CD4-positive, alpha-beta T cell treated with Interleukin-4 for 4 hours (primary cell): ENCODE measurements around the gene IL17RD.
A peak's percentile ranks its signal among the peaks of the same experiment; 100 is the strongest.

ENCODE experiments used
- DNase-seq: peaks from one replicate; pipeline ENCODE4 v3.0.0-alpha.2; 2020

The IL17RD gene

DNA sequence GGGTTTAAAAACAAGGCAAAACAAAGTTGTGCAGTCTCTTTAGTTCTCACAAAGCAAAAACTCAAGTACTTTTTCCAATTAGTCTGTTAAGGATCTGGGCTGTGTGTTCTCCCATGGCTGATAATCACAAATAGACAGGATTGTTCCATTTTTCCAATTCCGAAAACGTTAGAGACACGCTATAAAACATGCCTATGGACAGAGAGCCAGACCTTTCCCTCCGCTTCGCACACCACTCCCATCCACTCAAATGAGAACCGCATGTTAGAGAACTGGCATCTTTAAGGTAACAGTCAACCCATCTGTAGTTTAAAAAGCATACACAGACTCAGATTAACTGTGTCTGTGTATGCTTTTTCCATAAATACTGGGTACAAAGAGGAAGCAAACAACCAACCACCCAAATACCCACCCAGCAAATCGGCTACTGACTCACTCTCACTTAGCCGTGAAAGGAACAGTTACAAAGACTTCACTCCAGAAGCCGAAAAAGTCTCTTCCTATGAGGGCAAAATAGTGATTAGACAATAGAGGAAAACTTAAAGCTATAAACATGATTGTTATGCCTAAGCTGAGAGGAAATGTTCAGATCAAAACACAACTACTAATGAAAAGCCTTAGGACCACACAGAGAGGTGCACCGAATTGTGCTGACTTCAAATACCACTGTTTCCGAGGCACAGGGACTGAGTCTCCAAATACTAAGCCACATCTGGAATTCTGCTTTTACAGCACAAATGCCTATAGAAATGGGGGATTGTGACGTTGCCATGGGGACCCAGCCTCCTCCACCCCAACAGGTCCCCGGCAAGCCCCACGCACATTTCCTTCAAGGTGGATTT lies 36.1 kb downstream of the IL17RD start:
- no peak for DNase-seq

DNA sequence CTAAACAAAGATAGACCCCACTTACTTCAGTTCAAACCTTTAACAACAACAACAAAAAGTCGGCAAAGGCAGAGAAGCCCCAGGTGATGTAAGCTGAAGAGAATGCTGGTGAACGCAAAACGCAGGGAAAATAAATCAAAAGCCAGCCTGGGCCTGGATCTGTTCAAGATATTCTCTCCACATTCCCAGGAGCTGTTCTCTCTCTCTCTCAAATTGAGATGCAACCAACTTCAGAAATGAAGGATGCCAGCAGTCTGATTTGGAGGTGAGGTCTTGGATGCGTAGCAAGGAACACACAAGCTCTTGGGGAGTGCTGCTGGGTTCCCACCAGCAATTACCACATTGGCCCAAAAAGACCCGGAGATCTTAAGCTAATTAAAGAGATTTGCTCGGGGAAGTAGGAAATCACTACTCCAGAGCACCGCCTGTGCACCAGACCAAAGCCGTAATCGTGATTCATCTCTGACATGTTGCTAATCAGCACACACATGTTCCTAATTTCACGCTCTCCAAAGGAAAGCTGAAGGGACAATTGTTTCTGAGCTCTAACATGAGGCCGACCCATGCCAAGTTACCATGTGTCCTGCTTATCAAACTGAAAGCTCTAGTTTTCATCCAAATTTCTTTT lies 37.1 kb downstream of the IL17RD start:
- no peak for DNase-seq

DNA sequence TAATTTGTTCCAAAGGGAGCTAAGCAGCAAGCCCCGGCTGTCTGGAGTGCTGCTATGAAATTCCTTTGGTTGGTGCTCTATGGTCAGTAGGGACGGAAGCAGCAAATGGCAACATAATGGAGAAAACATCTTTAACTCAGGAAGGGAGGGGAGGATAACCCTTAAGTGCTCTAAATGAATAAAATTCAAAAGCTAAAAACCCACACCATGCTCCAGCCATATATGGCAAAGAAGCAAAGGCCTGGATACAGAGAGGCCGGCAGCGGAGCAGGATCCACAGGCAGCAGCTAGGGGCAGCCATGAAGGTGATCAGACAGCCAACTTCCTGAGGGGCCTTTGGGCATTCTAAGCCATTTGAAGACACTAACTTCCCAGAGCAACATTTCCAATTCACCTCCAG lies 38.9 kb downstream of the IL17RD start:
- no peak for DNase-seq

DNA sequence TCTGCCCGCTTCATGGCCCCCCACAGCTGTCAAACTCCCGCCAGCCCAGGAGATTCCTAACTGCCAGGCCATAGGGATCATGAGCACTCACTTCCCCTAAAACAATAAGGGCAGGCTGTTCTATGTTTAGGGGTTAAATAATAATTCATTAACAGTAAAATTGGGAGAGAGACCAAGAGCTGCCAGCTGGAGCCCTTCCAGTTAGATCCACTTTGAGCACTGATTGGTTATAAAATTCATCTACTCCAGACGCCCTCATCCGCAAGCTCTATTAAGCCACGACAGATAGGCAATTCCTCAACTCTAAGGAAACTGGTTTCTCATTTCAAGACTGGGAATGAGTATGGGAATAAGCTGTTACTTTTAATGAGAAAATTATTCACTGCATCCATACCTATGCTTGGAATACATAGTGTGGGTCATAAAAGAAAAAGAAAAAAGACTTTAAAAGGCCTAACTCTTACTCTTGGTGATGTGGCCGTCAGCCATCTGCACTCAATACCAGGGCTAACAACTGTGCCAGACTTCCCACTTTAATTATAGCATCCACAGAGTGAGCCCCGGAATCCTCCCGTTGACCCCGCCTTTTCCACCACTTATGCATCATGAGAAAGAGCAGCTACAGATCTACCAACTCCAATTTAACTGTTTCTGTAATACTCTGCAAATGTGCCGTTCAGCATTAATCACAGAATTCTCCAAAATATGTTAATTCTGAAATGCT lies 44.5 kb downstream of the IL17RD start:
- no peak for DNase-seq

DNA sequence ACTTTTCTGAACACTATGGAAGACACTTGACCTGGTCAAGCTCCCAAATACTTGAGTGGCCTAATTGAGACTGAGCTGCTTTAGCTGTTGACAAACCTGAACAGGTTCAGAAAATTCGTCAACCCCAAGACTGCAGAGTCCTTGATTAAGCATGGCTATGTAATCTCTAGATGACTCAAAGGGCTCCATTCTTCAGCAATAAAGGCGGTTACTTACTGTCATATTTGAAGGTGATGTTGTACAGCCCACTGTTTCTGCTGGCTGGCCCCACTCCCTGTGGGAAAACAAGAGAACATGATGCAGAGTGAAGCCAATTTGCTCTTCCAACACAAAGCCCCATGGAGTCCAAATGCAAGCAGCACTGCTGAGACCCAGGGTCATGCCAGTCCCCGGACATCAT lies 45.1 kb downstream of the IL17RD start:
- no peak for DNase-seq

DNA sequence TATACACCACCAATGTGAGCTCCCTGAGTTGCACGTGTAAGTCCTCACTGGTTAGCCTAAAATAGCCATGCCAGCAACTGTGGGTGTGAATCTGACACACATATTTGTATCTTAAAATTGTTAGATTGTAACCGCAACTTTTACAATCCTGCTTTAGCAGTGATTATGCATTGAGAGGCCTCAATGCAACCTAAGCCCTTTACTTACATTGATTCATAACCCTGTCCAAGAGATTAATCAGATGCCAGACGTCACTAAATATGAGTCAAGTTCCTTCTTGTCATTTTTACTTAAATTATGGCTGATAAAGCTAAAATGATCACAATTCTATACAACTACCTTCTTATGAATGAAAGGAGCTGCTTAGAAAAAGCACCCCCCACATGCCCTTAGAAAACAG lies 46.9 kb downstream of the IL17RD start:
- no peak for DNase-seq

DNA sequence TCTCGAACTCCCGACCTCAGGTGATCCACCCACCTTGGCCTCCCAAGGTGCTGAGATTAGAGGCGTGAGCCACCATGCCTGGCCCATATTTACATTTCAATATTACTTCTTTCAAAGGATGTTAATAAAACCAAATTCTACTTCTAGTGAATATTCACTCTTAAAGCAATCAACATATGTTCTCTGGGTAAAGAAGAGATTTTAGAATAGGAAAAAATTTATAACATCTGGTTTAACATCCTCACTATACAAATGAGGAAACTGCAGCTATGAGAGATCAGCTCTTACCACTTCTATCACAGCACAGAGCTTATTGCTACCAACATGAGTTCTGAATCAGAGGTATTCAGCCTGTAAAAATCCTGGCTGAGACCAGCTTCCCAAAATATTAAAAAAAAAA lies 48.7 kb downstream of the IL17RD start:
- DNase-seq = no peak

DNA sequence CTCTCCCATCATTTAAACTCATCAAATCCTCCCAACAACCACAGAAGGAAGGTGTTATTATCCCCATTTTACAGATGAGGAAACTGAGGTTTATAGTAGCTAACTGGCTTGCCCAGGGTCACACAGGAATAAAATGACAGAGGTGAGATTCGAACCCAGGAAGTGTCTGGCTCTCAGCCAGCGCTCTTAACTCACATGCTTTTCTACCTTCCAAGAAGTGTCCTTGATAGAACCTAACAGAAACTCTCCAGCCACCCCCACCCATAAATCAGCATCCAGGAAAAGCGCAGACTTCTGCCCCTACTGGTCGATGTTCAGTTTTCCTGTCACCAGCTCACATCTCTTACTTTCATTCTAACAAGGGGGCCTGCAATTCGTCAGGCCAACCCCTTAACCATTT lies 52.9 kb downstream of the IL17RD start:
- no peak for DNase-seq

DNA sequence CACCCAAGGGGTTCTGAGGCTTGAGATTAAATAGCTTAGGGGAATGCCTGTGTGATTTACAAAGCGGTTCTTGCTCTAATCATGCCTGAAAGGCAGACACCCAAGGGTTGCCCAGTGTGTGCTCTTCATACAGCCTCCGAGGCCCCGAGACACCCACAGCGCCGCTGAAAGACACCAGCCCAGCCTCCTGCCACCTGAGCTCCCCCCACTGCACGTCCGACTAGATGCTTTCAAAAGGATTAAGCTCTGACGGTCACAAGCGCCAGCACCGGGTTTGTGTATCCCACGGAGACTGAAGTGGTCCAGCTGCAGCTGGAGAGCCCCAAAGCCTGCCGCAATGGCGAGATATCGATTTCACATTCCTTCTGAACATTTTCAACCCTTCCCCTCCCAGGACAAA lies 54.4 kb downstream of the IL17RD start:
- no peak for DNase-seq

DNA sequence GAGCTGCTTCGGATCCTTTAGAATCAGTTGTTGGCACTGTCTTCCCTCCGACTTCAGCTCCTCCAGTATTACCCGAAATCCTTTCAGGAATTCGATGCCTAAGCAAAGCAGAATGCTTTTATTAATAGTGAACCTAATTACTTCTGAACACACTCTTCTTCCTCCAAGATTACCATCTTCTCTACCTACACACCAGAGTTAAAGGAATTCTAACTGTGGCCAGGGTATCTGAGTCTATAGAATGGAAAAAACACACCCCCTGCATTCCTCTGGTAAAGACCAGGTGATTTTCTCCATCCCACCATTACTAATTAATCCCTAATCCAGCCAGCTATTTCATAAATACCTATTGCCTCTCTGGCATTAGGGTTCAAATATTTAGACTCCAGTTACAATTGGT lies 54.9 kb downstream of the IL17RD start:
- no peak for DNase-seq

DNA sequence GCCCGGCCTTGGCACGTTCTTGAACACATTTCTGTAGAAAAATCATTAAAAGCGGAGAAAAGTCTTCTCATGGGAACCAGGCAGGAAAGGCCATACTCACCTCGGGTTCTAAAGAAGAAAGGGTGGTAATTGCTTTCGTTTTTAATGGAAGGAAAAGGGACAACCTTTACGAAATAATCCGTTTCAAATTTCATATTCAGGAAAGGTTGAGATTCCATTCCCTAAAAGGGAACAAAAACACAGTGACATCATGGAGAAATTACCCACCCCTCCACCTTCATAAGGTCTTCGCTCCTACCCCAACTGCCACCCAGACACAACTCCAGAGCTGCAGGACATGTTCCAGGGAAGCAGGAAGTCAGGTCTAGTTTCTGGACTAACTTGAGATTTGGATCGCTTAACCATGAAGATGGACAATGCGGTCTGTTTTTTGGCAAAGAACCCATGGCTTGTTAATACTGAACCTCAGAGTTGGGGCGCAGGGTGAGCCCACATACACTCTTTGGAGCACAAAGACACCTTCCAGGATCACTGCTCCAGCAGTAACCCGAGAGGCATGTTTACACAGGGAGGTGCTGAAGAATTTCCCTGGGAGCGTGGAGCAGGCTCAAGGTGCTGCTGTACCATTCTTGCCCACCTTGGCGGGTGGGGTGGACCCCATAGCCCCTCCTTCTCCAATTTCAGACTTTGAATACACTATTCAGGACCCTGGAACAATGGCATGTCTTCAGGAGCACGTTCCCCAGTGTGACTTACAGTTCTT lies 55.5 kb downstream of the IL17RD start:
- DNase-seq = no peak

DNA sequence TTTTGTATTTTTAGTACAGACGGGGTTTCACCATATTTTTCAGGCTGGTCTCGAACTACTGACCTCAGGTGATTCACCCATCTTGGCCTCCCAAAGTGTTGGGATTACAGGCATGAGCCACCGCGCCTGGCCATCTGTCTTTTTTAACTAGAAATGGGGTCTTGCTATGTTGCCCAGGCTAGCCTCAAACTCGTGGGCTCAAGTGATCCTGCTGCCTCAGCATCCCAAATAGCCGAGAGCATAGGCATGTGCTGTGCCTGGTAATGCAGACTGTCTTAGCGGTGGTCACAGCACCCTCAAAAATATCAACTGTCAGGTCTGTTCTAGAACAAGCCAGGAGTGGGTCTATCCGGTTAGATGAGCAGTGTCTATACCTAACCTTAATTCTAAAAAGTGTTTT lies 56.5 kb downstream of the IL17RD start:
- DNase-seq = no peak

DNA sequence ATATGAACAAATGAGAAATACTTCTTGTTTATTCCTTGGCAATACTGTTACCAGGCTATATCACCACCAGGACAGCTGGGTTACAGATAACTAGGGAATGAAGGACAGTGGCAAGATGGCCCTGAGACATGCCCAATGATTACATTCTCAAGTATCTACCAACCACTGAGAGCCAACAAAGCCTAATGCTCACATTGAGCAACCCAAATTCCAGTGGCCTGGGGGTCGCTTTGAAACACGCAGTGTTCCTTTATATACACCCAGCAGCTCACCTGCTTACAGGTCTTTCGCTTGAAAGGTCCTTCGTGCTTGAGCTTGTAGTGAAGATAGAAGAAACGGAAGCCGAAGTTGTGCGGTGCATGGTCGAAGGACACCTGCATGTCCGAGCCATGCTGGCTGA lies 59.6 kb downstream of the IL17RD start:
- DNase-seq = no peak

DNA sequence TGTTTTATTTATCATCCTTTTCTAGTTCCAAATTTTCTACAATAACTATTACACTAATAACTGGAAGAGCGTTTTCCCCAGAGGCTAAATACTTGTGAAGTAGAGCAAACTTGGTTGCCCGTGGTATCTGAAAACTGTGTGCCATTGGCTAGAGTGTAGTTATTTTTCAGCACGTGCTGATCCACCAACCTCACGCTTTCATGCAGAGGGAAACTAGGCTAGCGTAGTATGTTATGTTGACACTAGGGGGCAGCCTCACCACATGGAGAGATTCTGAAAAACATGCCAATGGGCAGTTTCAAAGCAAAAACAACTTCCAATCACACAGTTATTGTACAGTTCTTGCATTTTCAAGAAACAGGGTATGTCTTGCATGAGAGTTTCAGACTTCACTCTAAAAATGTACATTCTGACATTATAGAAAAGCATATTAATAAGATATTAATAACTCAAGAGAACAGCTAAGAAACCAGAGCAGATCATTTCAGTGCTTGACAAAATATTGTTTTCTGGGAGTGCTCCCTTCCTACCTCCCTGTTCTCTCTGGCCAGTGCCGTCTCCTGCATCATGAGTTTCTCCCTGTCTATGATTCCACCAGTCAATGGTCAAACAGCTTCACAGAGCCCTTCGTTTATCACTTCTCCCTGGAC lies 65.0 kb downstream of the IL17RD start:
- peak; percentile 62 for DNase-seq

DNA sequence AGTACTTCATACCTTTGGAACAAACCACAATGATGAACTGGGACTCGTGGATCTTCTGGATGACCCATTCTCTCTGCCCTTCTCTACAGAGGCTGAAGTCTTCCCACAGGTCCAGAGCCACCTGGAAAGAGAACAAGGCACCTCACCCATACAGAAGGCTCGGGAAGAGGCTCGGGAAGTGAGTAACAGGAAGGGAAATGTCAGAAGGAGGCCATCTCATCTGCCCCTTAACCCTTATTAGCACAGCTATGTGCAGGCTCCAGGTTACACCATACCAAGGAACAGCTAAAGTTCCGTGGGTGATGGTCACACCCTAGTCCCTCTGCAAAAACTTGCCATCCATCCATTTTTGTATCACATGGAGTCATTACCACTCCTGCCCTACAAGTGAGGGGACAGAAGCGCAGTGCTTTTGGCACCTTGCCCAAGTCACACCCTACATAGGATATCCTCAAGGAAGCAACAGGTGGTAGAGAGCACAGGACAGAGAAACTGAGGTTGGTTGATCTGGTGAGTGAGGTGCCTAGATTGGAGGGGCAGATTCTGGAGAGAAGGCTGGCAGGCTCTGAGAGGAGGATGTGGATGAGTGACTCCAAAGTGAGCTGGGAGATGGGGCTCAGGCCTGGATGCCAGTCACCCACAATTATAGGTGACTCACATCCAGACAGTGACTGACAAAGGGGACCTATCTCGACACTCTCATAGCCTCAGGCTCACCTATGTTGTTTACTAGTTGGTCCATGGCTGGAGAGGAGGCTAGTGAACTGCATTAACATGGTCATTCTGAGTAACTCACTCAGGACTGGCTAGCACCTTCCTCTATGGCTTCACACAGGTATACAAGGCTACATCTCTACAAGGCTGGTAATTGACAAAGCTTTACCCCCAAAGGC lies 66.5 kb downstream of the IL17RD start:
- no peak for DNase-seq

DNA sequence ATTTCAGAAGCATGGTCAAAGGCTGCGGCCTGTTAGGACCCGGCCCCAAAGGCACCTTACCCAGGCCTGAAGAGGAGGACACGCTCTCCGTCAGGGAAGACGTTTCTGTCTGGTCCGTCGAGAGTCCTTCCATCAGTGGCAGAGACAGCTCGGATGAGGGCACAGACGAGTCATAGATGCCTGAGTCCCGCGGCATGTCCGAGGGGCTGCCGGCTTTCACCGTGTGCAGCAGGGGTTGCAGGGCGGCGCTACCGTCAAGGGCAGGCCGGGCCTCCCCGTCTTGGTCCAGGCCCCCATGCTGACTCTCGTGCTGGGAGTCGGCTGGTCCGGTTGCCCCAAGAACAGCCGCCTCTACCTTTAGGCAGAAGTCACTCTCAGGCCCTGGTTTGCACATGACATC lies 67.6 kb downstream of the IL17RD start:
- DNase-seq = no peak

DNA sequence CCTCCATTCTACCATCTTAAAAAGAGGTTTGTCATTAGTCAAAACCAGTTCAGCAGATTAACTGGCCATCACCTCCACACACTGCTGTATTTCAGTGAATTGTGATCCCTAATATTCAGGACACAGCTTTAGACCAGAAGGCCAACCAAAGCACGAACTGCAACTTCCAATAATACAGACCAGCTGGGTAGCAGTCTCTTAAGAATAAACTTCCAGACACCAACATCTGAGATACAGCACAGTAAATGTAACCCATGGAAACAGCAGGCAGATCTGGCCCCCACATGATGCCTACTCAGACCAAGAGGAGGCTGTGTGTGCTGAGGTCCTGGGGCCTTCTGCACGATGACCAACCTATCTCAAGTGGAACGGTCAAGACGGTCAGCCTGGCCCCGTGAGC lies 69.8 kb downstream of the IL17RD start:
- no peak for DNase-seq

DNA sequence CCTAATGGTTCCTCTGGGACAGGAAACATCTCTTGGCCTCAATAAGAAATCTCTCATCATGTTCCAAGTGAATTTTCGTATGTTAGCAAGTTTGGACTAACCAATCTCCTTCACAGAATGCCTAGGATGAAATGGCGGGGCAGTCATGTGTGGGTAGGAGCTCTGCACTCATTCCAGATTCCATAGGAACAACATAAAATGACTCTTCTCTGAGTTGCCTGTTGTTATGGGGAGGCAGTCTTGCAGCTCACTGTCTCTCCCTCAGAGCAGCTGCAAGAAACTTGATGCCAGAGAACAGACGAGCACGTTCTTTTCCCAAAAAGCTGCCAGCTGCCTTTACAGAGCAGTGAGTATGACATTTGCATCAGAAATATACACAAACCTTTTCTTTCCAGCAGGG lies 70.6 kb downstream of the IL17RD start:
- DNase-seq = no peak

DNA sequence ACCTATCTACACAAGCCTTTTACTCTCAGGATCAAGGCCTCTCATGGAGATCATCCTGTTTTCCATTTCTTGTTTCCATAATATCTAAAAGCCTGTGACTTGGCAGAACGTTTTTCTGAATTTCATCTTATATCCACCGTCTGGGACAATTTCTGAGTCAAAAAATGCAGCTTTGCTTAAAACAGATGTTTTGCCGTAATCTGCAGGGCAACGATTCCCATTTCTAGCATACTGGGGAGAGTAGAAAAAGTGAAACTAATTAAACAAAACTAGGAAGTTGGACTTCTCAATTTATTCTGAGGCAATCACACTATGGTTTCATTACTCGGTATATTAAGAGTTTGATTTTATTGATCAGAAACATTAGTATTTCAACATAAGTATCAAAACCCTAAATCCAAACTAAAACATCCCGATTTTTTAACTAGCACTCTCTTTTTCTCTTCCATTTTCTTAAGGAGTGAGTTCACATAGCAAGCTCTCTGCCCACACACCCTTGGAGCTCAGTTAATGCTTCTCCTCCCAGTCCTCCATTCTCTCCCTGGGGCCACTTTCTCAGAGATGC lies 71.1 kb downstream of the IL17RD start:
- DNase-seq = no peak

DNA sequence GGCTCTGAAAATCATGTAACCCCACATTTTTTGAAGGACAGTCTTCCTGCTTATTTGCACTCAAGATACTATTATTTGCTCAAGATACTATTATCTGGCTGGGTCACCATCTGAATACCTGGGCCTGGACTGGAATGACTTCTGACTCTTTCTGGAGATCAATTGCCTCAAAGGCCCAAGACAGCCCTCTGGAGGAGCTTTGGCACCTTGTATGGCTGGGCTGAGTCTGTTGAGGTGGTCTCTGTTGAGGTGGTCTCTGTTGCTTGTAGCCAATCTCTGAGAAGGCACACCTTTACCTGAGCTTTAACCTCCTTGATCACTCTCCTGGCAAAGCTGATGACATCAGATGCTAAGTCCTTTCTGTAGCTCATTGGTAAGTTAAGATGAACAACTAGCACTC lies 71.7 kb downstream of the IL17RD start:
- DNase-seq = no peak

DNA sequence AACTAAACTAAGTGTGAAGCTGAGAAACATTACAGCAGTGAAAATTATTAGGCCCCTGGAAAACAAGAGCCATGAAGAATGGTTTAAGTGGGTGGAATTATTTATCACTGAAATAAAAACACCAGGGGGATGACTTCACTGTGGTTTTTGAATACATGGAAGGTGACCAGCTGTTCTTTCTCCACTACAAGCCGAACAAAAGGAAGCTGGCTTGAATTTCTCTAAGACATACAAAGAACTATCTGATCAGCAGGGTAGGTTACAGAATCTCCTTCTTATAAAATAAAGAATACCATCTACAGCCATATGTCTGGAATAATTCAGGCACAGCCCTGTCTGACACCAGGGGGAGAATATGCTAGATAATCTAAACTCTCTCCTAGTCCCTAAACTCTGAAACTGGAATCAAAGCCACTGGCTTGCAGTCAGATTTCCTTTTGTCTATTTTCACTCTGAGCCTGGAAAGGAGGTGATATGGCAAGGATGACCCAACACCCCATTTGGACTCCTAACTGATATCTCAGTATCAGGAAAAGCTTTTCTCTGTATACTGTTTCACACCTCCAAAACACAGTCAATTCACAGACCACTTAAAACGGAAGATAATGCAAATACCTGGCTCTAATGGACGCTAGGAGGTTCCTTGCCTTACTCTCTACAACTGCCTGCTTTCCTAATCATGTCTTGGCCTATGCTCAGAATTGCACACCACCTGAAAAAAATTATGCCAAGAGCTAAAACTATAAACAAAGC lies 73.5 kb downstream of the IL17RD start:
- DNase-seq = no peak
